Activated T-cell treated with anti-CD3 and anti-CD28 coated beads for 4 hours (primary cell): ENCODE measurements around the gene KLK3.
"Not testable (repeated sequence)": the region's sequence is repeated elsewhere in the genome, so short reads cannot be mapped to it uniquely, and the experiment has no call there.

Source experiments
- DNase-seq: peaks from one replicate; pipeline ENCODE4 v3.0.0-alpha.2; 2020

Gene KLK3

GRCh38 chr19:50854636-50855410, at the start of gene KLK3:
KLK3 (plus strand) TSS chr19:50854915; CDS start chr19:50854956, 41 bp downstream.
- DNase-seq, result no peak

GRCh38 chr19:50808856-50809255, 45.9 kb upstream of the KLK3 start:
- DNase-seq, result no peak

- DNase-seq, result not testable (repeated sequence)
Measured at GRCh38 chr19:50811622-50812238, 43.0 kb upstream of the KLK3 start.

- no peak for DNase-seq
Measured at GRCh38 chr19:50812474-50812873, 42.2 kb upstream of the KLK3 start.

GRCh38 chr19:50814883-50815282, 39.8 kb upstream of the KLK3 start:
- no peak for DNase-seq

GRCh38 chr19:50815439-50815838, 39.3 kb upstream of the KLK3 start:
- DNase-seq, result no peak

- DNase-seq, result no peak
Measured at GRCh38 chr19:50817941-50818858, 36.5 kb upstream of the KLK3 start.

GRCh38 chr19:50818859-50819472, 35.7 kb upstream of the KLK3 start:
- DNase-seq, result no peak

- no peak for DNase-seq
Measured at GRCh38 chr19:50819636-50820035, 35.1 kb upstream of the KLK3 start.

- DNase-seq, result no peak
Measured at GRCh38 chr19:50820086-50820485, 34.6 kb upstream of the KLK3 start.

GRCh38 chr19:50820549-50821247, 34.0 kb upstream of the KLK3 start:
- no peak for DNase-seq

GRCh38 chr19:50821248-50821612, 33.5 kb upstream of the KLK3 start:
- no peak for DNase-seq

GRCh38 chr19:50821622-50822021, 33.1 kb upstream of the KLK3 start:
- DNase-seq, result no peak

GRCh38 chr19:50822661-50823208, 32.0 kb upstream of the KLK3 start:
- DNase-seq, result no peak

GRCh38 chr19:50823389-50824042, 31.2 kb upstream of the KLK3 start, which contains the start of gene KLK1:
KLK1 (minus strand) TSS chr19:50823787; CDS start chr19:50823748, 39 bp downstream.
- DNase-seq, result no peak

GRCh38 chr19:50826492-50827240, 28.0 kb upstream of the KLK3 start:
- DNase-seq, result no peak

GRCh38 chr19:50827476-50827875, 27.2 kb upstream of the KLK3 start:
- no peak for DNase-seq

- DNase-seq, result no peak
Measured at GRCh38 chr19:50829801-50830200, 24.9 kb upstream of the KLK3 start.

GRCh38 chr19:50830266-50831025, 24.3 kb upstream of the KLK3 start:
- no peak for DNase-seq

GRCh38 chr19:50831026-50831396, 23.7 kb upstream of the KLK3 start:
- DNase-seq, result no peak
